Prostate gland (tissue), 2 donors: ENCODE results near the gene NEK10. TPM values are rescaled to one million over a fixed set of nuclear protein-coding genes. Genes with fewer than 3 reads are reported as not detected.
A peak's percentile ranks its signal among the peaks of the same experiment; 100 is the strongest.

Experiments
- DNase-seq: peaks from one replicate; pipeline ENCODE4 v3.0.0-alpha.2; 2019; ENCODE audit warnings: low spot score
- H3K27ac ChIP-seq, 2 donors: fragments of 200-600 bp; sonication (generic); 2 replicates each; pipeline ENCODE4 v1.5.1; 2017 to 2019
- H3K27me3 ChIP-seq: fragments of 200-600 bp; sonication (generic); replicated peaks from 2 replicates; pipeline ENCODE4 v1.5.1; 2019; ENCODE audit not compliant: insufficient read depth
- H3K36me3 ChIP-seq, 2 donors: fragments of 200-600 bp; sonication (generic); 1 replicate in 1 of 2; 2 replicates in 1 of 2; pipeline versions ENCODE4 v1.5.1 to v1.8.1; 2017 to 2019
- H3K4me1 ChIP-seq: fragments of 200-600 bp; sonication (generic); replicated peaks from 2 replicates; pipeline ENCODE4 v1.5.1; 2019
- H3K4me3 ChIP-seq, 2 donors: fragments of 200-600 bp; sonication (generic); 2 replicates each; pipeline ENCODE4 v1.5.1; 2017 to 2019
- H3K9me3 ChIP-seq: fragments of 200-600 bp; sonication (generic); 2 replicates; pipeline ENCODE4 v1.5.1; 2017
- POLR2A ChIP-seq: fragments of 450-650 bp; IDR thresholded peaks from one replicate; pipeline ENCODE4 v1.6.1; 2016; ENCODE audit warnings: antibody characterized with exemption, mild to moderate bottlenecking
- POLR2AphosphoS5 ChIP-seq: sonication (generic); formaldehyde crosslinking; IDR thresholded peaks from one replicate; pipeline ENCODE4 v1.6.1; 2017; ENCODE audit warnings: antibody characterized with exemption
- WGBS: methylation state at CpG from one replicate; pipeline ENCODE4 v1.1.5; 2018; 5-methylcytosine and 5-hydroxymethylcytosine counted together
- intact Hi-C: fragments of 100-400 bp; cut with DNase I; formaldehyde crosslinking; loops from one replicate; pipeline ENCODE4 v1.14.2; 2022
- total RNA-seq, 2 donors: library from RNA; depleted of rRNA; stranded (reverse); fragments of >200 nt; gene quantifications; one replicate each; pipeline ENCODE4 v1.1.0, GENCODE V29; 2016
- TF ChIP-seq, protein P1 (sequence below), 4 experiments: fragments of 200-600 bp in 2 of 4; fragments of 450-650 bp in 2 of 4; sonication (generic) in 2 of 4; IDR thresholded peaks; 1 replicate in 3 of 4; 2 replicates in 1 of 4; pipeline ENCODE4 v1.5.1; 2016 to 2019; ENCODE audit warnings: antibody characterized with exemption in 4 of 4, mild to moderate bottlenecking in 2 of 4, moderate library complexity in 2 of 4

NEK10 gene
- total RNA-seq, 2 donors from 2014 or later, result 8.9 to 9.1 TPM

DNA sequence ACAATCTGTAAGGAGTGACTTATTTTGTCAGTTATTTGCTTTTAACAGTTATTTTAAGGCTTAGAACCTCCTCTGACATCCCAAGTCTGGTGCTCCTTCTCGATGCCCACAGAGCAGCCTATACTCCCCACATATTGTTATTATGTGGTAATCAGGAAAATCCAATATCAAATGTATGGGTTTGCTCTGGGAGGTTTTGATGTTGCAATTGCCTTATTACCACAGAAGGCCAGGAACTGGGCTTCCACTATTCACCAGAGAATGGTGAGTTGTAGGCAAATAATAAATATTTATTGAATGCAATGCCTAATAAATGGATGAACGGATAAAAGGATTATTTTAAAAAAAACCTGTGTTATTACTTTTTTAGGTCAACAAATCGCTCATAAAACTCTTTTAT, 12.2 kb downstream of the NEK10 start:
- WGBS, result 66% methylated on average over 3 of the region's 3 CpGs
- Histone ChIP-seq H3K4me1 (peaks cover 19% of the 10 kb centered on the region), H3K27ac (peak overlapping the region; percentile 21 to 47), H3K36me3 (no peaks in the 10 kb centered on the region), H3K9me3 (no peaks in the 10 kb centered on the region), H3K27me3 (no peaks in the 10 kb centered on the region), H3K4me3 (no peak overlapping the region)
- TF ChIP-seq POLR2A (no peak), POLR2AphosphoS5 (no peak)
- TF ChIP-seq, protein P1, sequence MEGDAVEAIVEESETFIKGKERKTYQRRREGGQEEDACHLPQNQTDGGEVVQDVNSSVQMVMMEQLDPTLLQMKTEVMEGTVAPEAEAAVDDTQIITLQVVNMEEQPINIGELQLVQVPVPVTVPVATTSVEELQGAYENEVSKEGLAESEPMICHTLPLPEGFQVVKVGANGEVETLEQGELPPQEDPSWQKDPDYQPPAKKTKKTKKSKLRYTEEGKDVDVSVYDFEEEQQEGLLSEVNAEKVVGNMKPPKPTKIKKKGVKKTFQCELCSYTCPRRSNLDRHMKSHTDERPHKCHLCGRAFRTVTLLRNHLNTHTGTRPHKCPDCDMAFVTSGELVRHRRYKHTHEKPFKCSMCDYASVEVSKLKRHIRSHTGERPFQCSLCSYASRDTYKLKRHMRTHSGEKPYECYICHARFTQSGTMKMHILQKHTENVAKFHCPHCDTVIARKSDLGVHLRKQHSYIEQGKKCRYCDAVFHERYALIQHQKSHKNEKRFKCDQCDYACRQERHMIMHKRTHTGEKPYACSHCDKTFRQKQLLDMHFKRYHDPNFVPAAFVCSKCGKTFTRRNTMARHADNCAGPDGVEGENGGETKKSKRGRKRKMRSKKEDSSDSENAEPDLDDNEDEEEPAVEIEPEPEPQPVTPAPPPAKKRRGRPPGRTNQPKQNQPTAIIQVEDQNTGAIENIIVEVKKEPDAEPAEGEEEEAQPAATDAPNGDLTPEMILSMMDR (IDR thresholded peaks at IDR 0.05), result no peak
- DNase-seq, result no peak
- intact Hi-C loops, result no loop called here

DNA sequence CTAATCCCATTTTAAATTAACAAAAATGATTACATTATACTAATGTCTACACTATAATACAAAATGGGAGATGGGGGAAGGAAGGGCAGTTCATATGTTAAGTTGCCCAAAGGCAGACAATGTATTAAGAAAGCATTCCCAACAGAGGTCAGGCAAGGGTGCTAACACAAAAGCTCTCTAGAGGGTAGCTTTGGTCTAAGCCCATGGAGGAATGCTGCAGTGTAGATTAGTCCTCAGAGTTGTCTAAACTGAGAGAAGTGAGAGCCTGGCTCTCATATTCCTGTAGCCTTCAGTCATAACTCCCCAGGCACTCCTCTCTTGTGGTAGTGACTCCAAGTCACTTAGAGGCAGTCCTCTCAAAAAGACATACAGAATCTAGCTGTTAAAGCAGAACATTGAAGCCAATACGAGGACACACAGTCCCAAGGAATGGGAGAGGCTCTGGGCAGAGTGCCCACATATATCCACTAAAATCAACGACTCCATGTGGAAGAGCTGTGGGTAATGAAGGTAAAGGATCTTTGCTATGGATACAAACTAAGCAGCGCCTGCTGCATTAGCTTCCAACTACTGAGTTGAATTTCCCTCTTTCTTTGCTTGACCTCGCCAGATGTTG, 14.5 kb downstream of the NEK10 start:
- WGBS, result 74% methylated on average over 4 of the region's 4 CpGs
- peak overlapping the region in 1 of 2 donors; percentile 41 for H3K27ac ChIP-seq
- peaks cover 19% of the 10 kb centered on the region for H3K4me1 ChIP-seq
- intact Hi-C loops, result no loop called here
- DNase-seq, result no peak
- H3K9me3 ChIP-seq, result no peaks in the 10 kb centered on the region
- H3K36me3 ChIP-seq, result no peaks in the 10 kb centered on the region
- H3K27me3 ChIP-seq, result no peaks in the 10 kb centered on the region
- TF ChIP-seq POLR2AphosphoS5, result no peak
- TF ChIP-seq, protein P1 (IDR thresholded peaks at IDR 0.05), result no peak
- no peak for TF ChIP-seq POLR2A
- no peak overlapping the region for H3K4me3 ChIP-seq

DNA sequence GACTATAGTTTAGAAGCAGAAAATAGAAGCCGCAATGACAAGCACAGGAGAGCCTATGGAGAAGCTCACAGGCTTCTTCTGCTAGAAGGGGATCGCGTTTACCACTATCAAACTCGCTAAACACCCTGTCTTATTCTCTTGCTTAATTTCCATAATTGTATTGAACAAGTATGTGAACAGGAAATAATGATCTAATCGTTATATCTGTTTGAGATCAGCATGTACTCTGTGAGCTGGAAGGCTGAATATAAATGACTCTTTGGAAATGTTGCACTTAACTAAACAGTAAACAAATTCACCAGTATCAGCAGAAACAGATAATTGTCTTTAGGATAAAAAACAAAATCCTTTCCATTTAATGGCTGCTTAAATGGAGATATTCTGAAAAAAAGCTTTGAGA, 15.0 kb downstream of the NEK10 start:
- WGBS, result 59% methylated on average over 5 of the region's 5 CpGs

DNA sequence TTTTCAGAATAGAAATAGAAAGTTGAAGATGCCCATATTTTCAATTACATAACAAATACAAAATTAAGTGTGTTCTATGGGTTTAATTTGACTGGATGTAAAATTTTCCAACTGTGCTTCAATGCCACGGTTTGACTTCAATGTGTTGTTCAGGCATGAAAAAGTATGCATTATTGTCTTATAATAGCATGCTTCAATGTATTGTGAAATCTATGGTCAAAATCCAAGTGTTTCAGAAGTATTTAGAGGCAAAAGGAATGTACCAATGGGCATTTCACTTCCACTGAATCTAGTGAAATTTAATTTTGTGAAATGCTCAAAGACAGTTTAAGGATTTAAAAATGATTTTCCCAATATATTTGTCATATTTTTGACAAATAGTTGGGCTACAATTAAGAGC, 16.0 kb downstream of the NEK10 start:
- H3K9me3 ChIP-seq, result no peaks in the 10 kb centered on the region
- no peaks in the 10 kb centered on the region for H3K27me3 ChIP-seq
- H3K27ac ChIP-seq, result no peak overlapping the region
- peaks cover 14% of the 10 kb centered on the region for H3K4me1 ChIP-seq
- TF ChIP-seq, protein P1 (IDR thresholded peaks at IDR 0.05), result no peak
- TF ChIP-seq POLR2A (no peak), POLR2AphosphoS5 (no peak)
- intact Hi-C loops, result no loop called here
- H3K36me3 ChIP-seq, result no peaks in the 10 kb centered on the region
- DNase-seq, result no peak
- H3K4me3 ChIP-seq, result no peak overlapping the region
- 43% methylated on average over 1 of the region's 1 CpG for WGBS

More for the DNA sequence above, 15.0 kb downstream of the NEK10 start:
- Histone ChIP-seq H3K9me3 (no peaks in the 10 kb centered on the region), H3K27me3 (no peaks in the 10 kb centered on the region), H3K4me3 (no peak overlapping the region), H3K36me3 (no peaks in the 10 kb centered on the region), H3K27ac (peak overlapping the region in 1 of 2 donors; percentile 41), H3K4me1 (peaks cover 14% of the 10 kb centered on the region)
- intact Hi-C loops, result no loop called here
- no peak for TF ChIP-seq POLR2AphosphoS5
- TF ChIP-seq, protein P1 (IDR thresholded peaks at IDR 0.05), result no peak
- TF ChIP-seq POLR2A, result no peak
- DNase-seq, result no peak

DNA sequence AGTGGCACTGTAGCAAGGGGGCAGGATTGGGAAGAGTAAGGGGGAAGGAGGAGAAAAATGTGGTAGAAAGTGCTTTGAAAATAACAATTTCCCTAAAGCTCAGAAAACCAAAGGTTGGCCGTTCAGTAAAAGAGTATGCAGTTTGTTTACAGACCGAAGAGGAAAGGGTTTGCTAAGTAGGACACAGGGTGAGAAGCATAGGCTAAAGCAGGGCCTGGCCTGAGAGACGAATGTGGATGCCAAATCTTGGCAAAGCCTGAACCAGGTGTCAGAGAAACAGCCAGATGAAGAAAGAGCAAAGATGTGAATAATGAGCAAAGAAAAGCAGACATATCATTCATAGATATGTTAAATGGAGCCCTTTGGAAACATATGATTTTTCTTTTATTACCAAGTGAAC, 17.1 kb downstream of the NEK10 start:
- TF ChIP-seq POLR2AphosphoS5, result no peak
- TF ChIP-seq, protein P1 (IDR thresholded peaks at IDR 0.05), result no peak
- TF ChIP-seq POLR2A, result no peak
- Histone ChIP-seq H3K27ac (no peak overlapping the region), H3K9me3 (no peaks in the 10 kb centered on the region), H3K27me3 (no peaks in the 10 kb centered on the region), H3K4me1 (peaks cover 14% of the 10 kb centered on the region), H3K4me3 (no peak overlapping the region), H3K36me3 (no peaks in the 10 kb centered on the region)
- 59% methylated on average over 3 of the region's 3 CpGs for WGBS
- no peak for DNase-seq
- intact Hi-C loops, result no loop called here
